Activated CD8-positive, alpha-beta T cell treated with anti-CD3 and anti-CD28 coated beads, Interleukin-2, amount 10 ng/mL, durations not matched to agents 7 days and 5 days (primary cell): ENCODE results near the gene WWOX. TPM values are rescaled to one million over a fixed set of nuclear protein-coding genes. Genes with fewer than 3 reads are reported as not detected.

Source experiments
- ATAC-seq: fragments of 150-1000 bp; cut with Tn5 transposase; one replicate; pipeline ENCODE4 v1.10.0; 2021; ENCODE audit warnings: moderate library complexity
- CTCF ChIA-PET: fragments of 350-600 bp; sonication (Branson Sonifier 250); formaldehyde crosslinking; loops from one replicate; lab custom pipeline; 2021; ENCODE audit warnings: antibody characterized with exemption; lab: Charles Lee
- POLR2A ChIA-PET: fragments of 350-600 bp; sonication (Branson Sonifier 250); formaldehyde crosslinking; loops from one replicate; lab custom pipeline; 2021; ENCODE audit warnings: antibody characterized with exemption; lab: Charles Lee
- DNase-seq: peaks from one replicate; pipeline ENCODE4 v3.0.0-alpha.2; 2020
- H3K27ac Mint-ChIP-seq: one replicate; pipeline ENCODE4 v1.8.0; 2021; ENCODE audit warnings: mild to moderate bottlenecking, mixed read lengths
- H3K27me3 Mint-ChIP-seq: one replicate; pipeline ENCODE4 v1.8.0; 2021; ENCODE audit warnings: low read depth, mixed read lengths
- H3K36me3 Mint-ChIP-seq: one replicate; pipeline ENCODE4 v1.8.0; 2021; ENCODE audit warnings: low read depth, mixed read lengths
- H3K4me1 Mint-ChIP-seq: one replicate; pipeline ENCODE4 v1.8.0; 2021; ENCODE audit warnings: low read depth, mixed read lengths
- H3K4me3 Mint-ChIP-seq: one replicate; pipeline ENCODE4 v1.8.0; 2021; ENCODE audit warnings: mild to moderate bottlenecking, mixed read lengths
- H3K9me3 Mint-ChIP-seq: one replicate; pipeline ENCODE4 v1.8.0; 2022; ENCODE audit warnings: mixed read lengths; ENCODE audit not compliant: insufficient read depth
- total RNA-seq, 2 experiments: library from RNA; stranded (reverse); gene quantifications; one replicate each; pipeline ENCODE4 v1.2.3, GENCODE V29; 2021

The WWOX gene
- total RNA-seq, 2 experiments from 2014 or later: 34.4 to 34.9 TPM

- no peak for DNase-seq
- ChIA-PET POLR2A (no interaction called here), CTCF (no interaction called here)
- no peaks in the 10 kb centered on the region for H3K9me3 Mint-ChIP-seq
- H3K27ac Mint-ChIP-seq: no peak overlapping the region
- H3K4me3 Mint-ChIP-seq: no peak overlapping the region
- no peaks in the 10 kb centered on the region for H3K27me3 Mint-ChIP-seq
- no peak for ATAC-seq
- no peaks in the 10 kb centered on the region for H3K4me1 Mint-ChIP-seq
- no peaks in the 10 kb centered on the region for H3K36me3 Mint-ChIP-seq
These were observed 303.4 kb downstream of the WWOX start for GRCh38 chr16:78402833-78403232.

GRCh38 chr16:78405040-78405439, 305.6 kb downstream of the WWOX start:
- no peak for DNase-seq
- ChIA-PET POLR2A (no interaction called here), CTCF (no interaction called here)
- H3K9me3 Mint-ChIP-seq: peaks cover 6% of the 10 kb centered on the region
- H3K27ac Mint-ChIP-seq: no peak overlapping the region
- H3K4me1 Mint-ChIP-seq: no peaks in the 10 kb centered on the region
- H3K27me3 Mint-ChIP-seq: no peaks in the 10 kb centered on the region
- no peak for ATAC-seq
- no peaks in the 10 kb centered on the region for H3K36me3 Mint-ChIP-seq
- H3K4me3 Mint-ChIP-seq: no peak overlapping the region

- H3K4me1 Mint-ChIP-seq: no peaks in the 10 kb centered on the region
- ChIA-PET POLR2A (no interaction called here), CTCF (no interaction called here)
- ATAC-seq: no peak
- DNase-seq: no peak
- no peaks in the 10 kb centered on the region for H3K27me3 Mint-ChIP-seq
- peaks cover 10% of the 10 kb centered on the region for H3K9me3 Mint-ChIP-seq
- no peaks in the 10 kb centered on the region for H3K36me3 Mint-ChIP-seq
- no peak overlapping the region for H3K4me3 Mint-ChIP-seq
- no peak overlapping the region for H3K27ac Mint-ChIP-seq
These were observed 306.4 kb downstream of the WWOX start for GRCh38 chr16:78405833-78406232.

GRCh38 chr16:78407191-78407590, 307.7 kb downstream of the WWOX start:
- POLR2A ChIA-PET: no interaction called here
- Mint-ChIP-seq H3K36me3 (no peaks in the 10 kb centered on the region), H3K4me1 (no peaks in the 10 kb centered on the region), H3K27me3 (no peaks in the 10 kb centered on the region), H3K4me3 (no peak overlapping the region), H3K27ac (no peak overlapping the region), H3K9me3 (peaks cover 10% of the 10 kb centered on the region)
- no peak for DNase-seq
- CTCF ChIA-PET: no interaction called here
- ATAC-seq: no peak

GRCh38 chr16:78413651-78414050, 314.2 kb downstream of the WWOX start:
- DNase-seq: no peak
- no peaks in the 10 kb centered on the region for H3K36me3 Mint-ChIP-seq
- ChIA-PET POLR2A (no interaction called here), CTCF (no interaction called here)
- no peaks in the 10 kb centered on the region for H3K4me1 Mint-ChIP-seq
- no peak overlapping the region for H3K4me3 Mint-ChIP-seq
- H3K9me3 Mint-ChIP-seq: peaks cover 13% of the 10 kb centered on the region
- H3K27ac Mint-ChIP-seq: no peak overlapping the region
- no peak for ATAC-seq
- H3K27me3 Mint-ChIP-seq: no peaks in the 10 kb centered on the region

- no peaks in the 10 kb centered on the region for H3K27me3 Mint-ChIP-seq
- DNase-seq (no peak), ATAC-seq (no peak)
- H3K4me1 Mint-ChIP-seq: no peaks in the 10 kb centered on the region
- H3K9me3 Mint-ChIP-seq: peaks cover 11% of the 10 kb centered on the region
- CTCF ChIA-PET: no interaction called here
- H3K36me3 Mint-ChIP-seq: no peaks in the 10 kb centered on the region
- no peak overlapping the region for H3K4me3 Mint-ChIP-seq
- H3K27ac Mint-ChIP-seq: no peak overlapping the region
- POLR2A ChIA-PET: no interaction called here
These were observed 315.6 kb downstream of the WWOX start for GRCh38 chr16:78415013-78415412.

GRCh38 chr16:78415669-78416068, 316.2 kb downstream of the WWOX start:
- ChIA-PET CTCF (no interaction called here), POLR2A (no interaction called here)
- peaks cover 7% of the 10 kb centered on the region for H3K9me3 Mint-ChIP-seq
- no peak for ATAC-seq
- no peak for DNase-seq
- H3K36me3 Mint-ChIP-seq: no peaks in the 10 kb centered on the region
- no peak overlapping the region for H3K4me3 Mint-ChIP-seq
- no peaks in the 10 kb centered on the region for H3K27me3 Mint-ChIP-seq
- H3K4me1 Mint-ChIP-seq: no peaks in the 10 kb centered on the region
- no peak overlapping the region for H3K27ac Mint-ChIP-seq

GRCh38 chr16:78416400-78416799, 316.9 kb downstream of the WWOX start:
- Mint-ChIP-seq H3K4me1 (no peaks in the 10 kb centered on the region), H3K27me3 (no peaks in the 10 kb centered on the region)

GRCh38 chr16:78421181-78421708, 321.8 kb downstream of the WWOX start:
- Mint-ChIP-seq H3K9me3 (no peaks in the 10 kb centered on the region), H3K27ac (no peak overlapping the region), H3K36me3 (no peaks in the 10 kb centered on the region), H3K4me3 (no peak overlapping the region), H3K4me1 (no peaks in the 10 kb centered on the region), H3K27me3 (no peaks in the 10 kb centered on the region)
- no peak for DNase-seq
- ChIA-PET CTCF (no interaction called here), POLR2A (no interaction called here)
- no peak for ATAC-seq

More at GRCh38 chr16:78416400-78416799, 316.9 kb downstream of the WWOX start:
- no peak overlapping the region for H3K27ac Mint-ChIP-seq
- no peak overlapping the region for H3K4me3 Mint-ChIP-seq
- ATAC-seq: no peak
- H3K9me3 Mint-ChIP-seq: peaks cover 7% of the 10 kb centered on the region
- CTCF ChIA-PET: no interaction called here
- no peaks in the 10 kb centered on the region for H3K36me3 Mint-ChIP-seq
- DNase-seq: no peak
- POLR2A ChIA-PET: no interaction called here

GRCh38 chr16:78425281-78425680, 325.8 kb downstream of the WWOX start:
- ChIA-PET POLR2A (interaction anchor here (0.6 kb wide), 1 partner anchor 12 kb away, joined by 3 read pairs; no protein-coding TSS in a partner anchor), CTCF (no interaction called here)
- ATAC-seq (no peak), DNase-seq (no peak)
- Mint-ChIP-seq H3K4me3 (no peak overlapping the region), H3K4me1 (peaks cover 5% of the 10 kb centered on the region), H3K27ac (no peak overlapping the region), H3K36me3 (peaks cover 6% of the 10 kb centered on the region), H3K27me3 (no peaks in the 10 kb centered on the region), H3K9me3 (no peaks in the 10 kb centered on the region)

- H3K4me1 Mint-ChIP-seq: peaks cover 5% of the 10 kb centered on the region
- no peak overlapping the region for H3K27ac Mint-ChIP-seq
- peaks cover 6% of the 10 kb centered on the region for H3K36me3 Mint-ChIP-seq
- H3K9me3 Mint-ChIP-seq: no peaks in the 10 kb centered on the region
- H3K27me3 Mint-ChIP-seq: no peaks in the 10 kb centered on the region
- ChIA-PET CTCF (no interaction called here), POLR2A (no interaction called here)
- ATAC-seq: no peak
- no peak overlapping the region for H3K4me3 Mint-ChIP-seq
- DNase-seq: no peak
These were observed 326.5 kb downstream of the WWOX start for GRCh38 chr16:78425891-78426510.

GRCh38 chr16:78428193-78428592, 328.7 kb downstream of the WWOX start:
- peaks cover 5% of the 10 kb centered on the region for H3K4me1 Mint-ChIP-seq
- CTCF ChIA-PET: no interaction called here
- no peak overlapping the region for H3K4me3 Mint-ChIP-seq
- H3K27me3 Mint-ChIP-seq: no peaks in the 10 kb centered on the region
- H3K36me3 Mint-ChIP-seq: peaks cover 12% of the 10 kb centered on the region
- H3K27ac Mint-ChIP-seq: no peak overlapping the region
- no peaks in the 10 kb centered on the region for H3K9me3 Mint-ChIP-seq
- DNase-seq (no peak), ATAC-seq (no peak)
- POLR2A ChIA-PET: no interaction called here

- Mint-ChIP-seq H3K36me3 (peaks cover 20% of the 10 kb centered on the region), H3K4me3 (no peak overlapping the region), H3K27me3 (no peaks in the 10 kb centered on the region), H3K4me1 (peaks cover 5% of the 10 kb centered on the region), H3K9me3 (no peaks in the 10 kb centered on the region), H3K27ac (no peak overlapping the region)
- no peak for DNase-seq
- CTCF ChIA-PET: no interaction called here
- ATAC-seq: no peak
- POLR2A ChIA-PET: no interaction called here
These were observed 330.8 kb downstream of the WWOX start for GRCh38 chr16:78430281-78430680.
